GM19328 (cell line): ENCODE results near the gene CTAGE8.
"Not testable (repeated sequence)": the region's sequence is repeated elsewhere in the genome, so short reads cannot be mapped to it uniquely, and the experiment has no call there.

Experiments used
- ATAC-seq: cut with Tn5 transposase; IDR thresholded peaks from one replicate; pipeline ENCODE4 v1.9.1; 2021; ENCODE audit warnings: mild to moderate bottlenecking, moderate library complexity; ENCODE audit not compliant: unreplicated experiment

The CTAGE8 gene

GRCh38 chr7:144256112-144256511, 13.0 kb downstream of the CTAGE8 start:
- no peak for ATAC-seq

- ATAC-seq, result no peak
Measured at GRCh38 chr7:144255471-144255897, 13.6 kb downstream of the CTAGE8 start.

GRCh38 chr7:144252307-144252706, 16.8 kb downstream of the CTAGE8 start:
- ATAC-seq, result not testable (repeated sequence)

- ATAC-seq, result not testable (repeated sequence)
Measured at GRCh38 chr7:144247674-144248330, 21.3 kb downstream of the CTAGE8 start.

- not testable (repeated sequence) for ATAC-seq
Measured at GRCh38 chr7:144246967-144247366, 22.1 kb downstream of the CTAGE8 start.

- ATAC-seq, result not testable (repeated sequence)
Measured at GRCh38 chr7:144245372-144245771, 23.7 kb downstream of the CTAGE8 start.

GRCh38 chr7:144239365-144239764, 29.7 kb downstream of the CTAGE8 start, which contains the start of gene OR2A42:
Gene OR2A42 (minus strand): TSS chr7:144239605. CDS start chr7:144232843, 6,762 bp downstream.
- not testable (repeated sequence) for ATAC-seq

GRCh38 chr7:144238530-144239082, 30.5 kb downstream of the CTAGE8 start:
- not testable (repeated sequence) for ATAC-seq

- not testable (repeated sequence) for ATAC-seq
Measured at GRCh38 chr7:144233039-144233438, 36.0 kb downstream of the CTAGE8 start.

- ATAC-seq, result not testable (repeated sequence)
Measured at GRCh38 chr7:144231027-144231426, 38.1 kb downstream of the CTAGE8 start.

GRCh38 chr7:144228810-144229209, 40.3 kb downstream of the CTAGE8 start:
- ATAC-seq, result not testable (repeated sequence)

- not testable (repeated sequence) for ATAC-seq
Measured at GRCh38 chr7:144226866-144227265, 42.2 kb downstream of the CTAGE8 start.

- ATAC-seq, result not testable (repeated sequence)
Measured at GRCh38 chr7:144223675-144224074, 45.4 kb downstream of the CTAGE8 start.

- ATAC-seq, result not testable (repeated sequence)
Measured at GRCh38 chr7:144220531-144220930, 48.6 kb downstream of the CTAGE8 start.

GRCh38 chr7:144219149-144219548, 49.9 kb downstream of the CTAGE8 start:
- ATAC-seq, result not testable (repeated sequence)

GRCh38 chr7:144218581-144218980, 50.5 kb downstream of the CTAGE8 start:
- not testable (repeated sequence) for ATAC-seq

- not testable (repeated sequence) for ATAC-seq
Measured at GRCh38 chr7:144217200-144217599, 51.9 kb downstream of the CTAGE8 start.
